GM12892 (cell line): ENCODE results near the gene PFKL.
A peak's percentile ranks its signal among the peaks of the same experiment; 100 is the strongest.

Experiments
- POLR2A ChIP-seq: IDR thresholded peaks from 2 replicates; pipeline ENCODE4 v1.6.1; 2011; ENCODE audit warnings: low read depth, low read length, control low read depth
- POLR2AphosphoS5 ChIP-seq: IDR thresholded peaks from 2 replicates; pipeline ENCODE4 v1.6.1; 2011; ENCODE audit warnings: low read depth, low read length, control low read depth
- TAF1 ChIP-seq: IDR thresholded peaks from 2 replicates; pipeline ENCODE4 v1.6.1; 2011; ENCODE audit warnings: low read depth, mild to moderate bottlenecking, control low read depth, low read length, borderline replicate concordance

DNA sequence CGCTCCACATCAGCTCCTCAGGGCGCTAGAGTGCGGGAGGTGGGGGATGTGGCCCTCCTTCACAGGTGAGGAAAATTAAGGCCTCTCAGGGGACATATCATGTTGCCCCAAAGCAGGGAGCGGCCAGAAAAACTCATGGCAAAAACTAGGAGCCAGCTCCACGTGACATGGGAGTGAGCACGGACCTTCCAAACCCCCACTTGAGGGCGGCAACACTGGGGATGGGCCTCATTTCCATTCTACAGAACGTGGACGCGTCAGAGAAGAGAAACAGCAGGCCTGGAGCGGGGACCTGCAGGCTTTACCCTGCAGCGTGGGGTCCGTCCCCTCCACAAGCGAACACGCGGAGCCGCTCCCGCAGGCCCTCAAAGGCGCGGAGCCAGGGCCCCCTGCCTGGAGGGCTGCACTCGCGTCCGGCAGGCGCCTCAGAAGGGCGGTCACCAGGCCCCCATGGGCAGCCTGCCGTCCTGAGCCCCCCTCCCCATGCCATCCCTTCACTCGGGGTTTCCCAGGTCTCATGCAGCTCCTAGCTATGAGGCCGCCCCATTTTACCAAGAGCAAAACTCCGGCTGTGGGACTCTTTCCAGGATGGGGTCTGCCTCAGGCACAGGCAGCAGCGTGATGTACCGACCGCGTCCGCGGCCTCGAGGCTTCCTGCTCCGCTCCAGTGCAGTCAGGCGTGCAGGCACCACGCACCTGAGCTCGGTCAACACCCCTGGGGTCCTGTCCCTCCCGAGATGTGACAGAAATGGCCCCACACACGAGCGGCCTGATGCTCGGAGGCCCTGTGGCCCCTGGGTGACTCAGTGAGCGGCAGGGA is 33.9 kb downstream of the PFKL start:
- TF ChIP-seq POLR2A (no peak; the same call in 1 of the 2 replicates), POLR2AphosphoS5 (0 out of 2 replicates have a peak, but pooled peaks have one; percentile 9), TAF1 (no peak)
